ENCODE results near the gene ZBED2.

DNA sequence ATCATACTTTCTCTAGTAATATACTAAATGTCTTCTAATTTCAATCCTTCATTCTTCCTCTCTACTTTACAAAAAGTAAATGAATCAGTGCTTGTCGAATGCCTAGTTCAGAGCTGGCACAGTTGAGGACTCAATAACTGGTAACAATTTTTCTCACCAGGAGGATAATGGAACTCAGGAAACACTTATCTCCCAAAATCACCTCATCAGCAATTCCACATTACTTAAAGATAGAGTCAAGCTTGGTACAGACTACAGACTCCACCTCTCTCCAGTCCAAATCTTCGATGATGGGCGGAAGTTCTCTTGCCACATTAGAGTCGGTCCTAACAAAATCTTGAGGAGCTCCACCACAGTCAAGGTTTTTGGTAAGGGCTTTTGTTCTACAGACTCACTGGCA is 16.3 kb downstream of the ZBED2 start:
- TF ChIP-seq POLR2AphosphoS5 (IDR thresholded peaks at IDR 0.05; ENCODE audit: low read depth, low read length): no peak
- no peak for TF ChIP-seq PAX5 (IDR thresholded peaks at IDR 0.05; ENCODE audit: insufficient read depth, low read length, severe bottlenecking)
- no peak for TF ChIP-seq POLR2A (IDR thresholded peaks at IDR 0.05; ENCODE audit: low read depth, low read length)
- no peak for TF ChIP-seq TAF1 (IDR thresholded peaks at IDR 0.05; ENCODE audit: low read depth, low read length)
- TF ChIP-seq POU2F2 (IDR thresholded peaks at IDR 0.05; ENCODE audit: low read depth, low read length): no peak

All from GM12891 (cell line).